OCI-LY3 (cell line): ENCODE measurements around the gene POP7.

Source experiments
- EZH2phosphoT487 ChIP-seq: fragments of 200-600 bp; shearing (Covaris generic); IDR thresholded peaks from 2 replicates; pipeline ENCODE4 v1.6.1; 2018; ENCODE audit warnings: antibody characterized with exemption, mixed run types, low read depth
- TF ChIP-seq, protein P1 (sequence below): fragments of 200-600, 300-600 bp; sonication (generic); IDR thresholded peaks from 2 replicates; pipeline ENCODE4 v1.5.1; 2014; ENCODE audit warnings: antibody characterized with exemption, low read length, low read depth

GRCh38 chr7:100753750-100754149 lies 47.8 kb downstream of the POP7 start:
- TF ChIP-seq, protein P1, sequence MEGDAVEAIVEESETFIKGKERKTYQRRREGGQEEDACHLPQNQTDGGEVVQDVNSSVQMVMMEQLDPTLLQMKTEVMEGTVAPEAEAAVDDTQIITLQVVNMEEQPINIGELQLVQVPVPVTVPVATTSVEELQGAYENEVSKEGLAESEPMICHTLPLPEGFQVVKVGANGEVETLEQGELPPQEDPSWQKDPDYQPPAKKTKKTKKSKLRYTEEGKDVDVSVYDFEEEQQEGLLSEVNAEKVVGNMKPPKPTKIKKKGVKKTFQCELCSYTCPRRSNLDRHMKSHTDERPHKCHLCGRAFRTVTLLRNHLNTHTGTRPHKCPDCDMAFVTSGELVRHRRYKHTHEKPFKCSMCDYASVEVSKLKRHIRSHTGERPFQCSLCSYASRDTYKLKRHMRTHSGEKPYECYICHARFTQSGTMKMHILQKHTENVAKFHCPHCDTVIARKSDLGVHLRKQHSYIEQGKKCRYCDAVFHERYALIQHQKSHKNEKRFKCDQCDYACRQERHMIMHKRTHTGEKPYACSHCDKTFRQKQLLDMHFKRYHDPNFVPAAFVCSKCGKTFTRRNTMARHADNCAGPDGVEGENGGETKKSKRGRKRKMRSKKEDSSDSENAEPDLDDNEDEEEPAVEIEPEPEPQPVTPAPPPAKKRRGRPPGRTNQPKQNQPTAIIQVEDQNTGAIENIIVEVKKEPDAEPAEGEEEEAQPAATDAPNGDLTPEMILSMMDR = no peak
- TF ChIP-seq EZH2phosphoT487 = no peak
